Heart right ventricle (tissue), 16 donors: ENCODE results near the gene SUPT4H1. TPM values are rescaled to one million over a fixed set of nuclear protein-coding genes. Genes with fewer than 3 reads are reported as not detected.

ENCODE experiments used
- ATAC-seq, 8 donors: fragments of 200-7000 bp; cut with Tn5 transposase; one replicate each; pipeline ENCODE4 v1.9.1; 2020; ENCODE audit warnings: mild to moderate bottlenecking in 8 of 8, moderate library complexity in 8 of 8, moderate number of reproducible peaks in 1 of 8
- DNase-seq, 2 donors: peaks; one replicate each; pipeline ENCODE4 v3.0.0-alpha.2; 2020
- H3K27ac ChIP-seq, 10 donors: fragments of 200-600 bp; sonication (generic) in 2 of 10; one replicate each; pipeline versions ENCODE4 v1.5.0 to v1.8.0; 2020 to 2022; ENCODE audit warnings: mild to moderate bottlenecking in 3 of 10
- H3K27me3 ChIP-seq, 7 donors: fragments of 200-600 bp; one replicate each; pipeline ENCODE4 v1.8.0; 2021 to 2022; ENCODE audit warnings: mild to moderate bottlenecking in 2 of 7
- H3K36me3 ChIP-seq, 9 donors: fragments of 200-600 bp; sonication (generic) in 1 of 9; one replicate each; pipeline versions ENCODE4 v1.5.0 to v1.8.0; 2020 to 2022; ENCODE audit warnings: mild to moderate bottlenecking in 2 of 9
- H3K4me1 ChIP-seq, 9 donors: fragments of 200-600 bp; sonication (generic) in 1 of 9; one replicate each; pipeline versions ENCODE4 v1.5.0 to v1.8.0; 2020 to 2022; ENCODE audit warnings: mild to moderate bottlenecking in 4 of 9
- H3K4me3 ChIP-seq, 10 donors: fragments of 200-600 bp; sonication (generic) in 2 of 10; one replicate each; pipeline versions ENCODE4 v1.5.0 to v1.8.0; 2020 to 2022; ENCODE audit warnings: mild to moderate bottlenecking in 7 of 10, moderate library complexity in 2 of 10
- H3K9me3 ChIP-seq, 11 donors: fragments of 200-600 bp in 10 of 11; sonication (generic) in 2 of 11; one replicate each; pipeline versions ENCODE4 v1.5.0 to v1.8.0; 2013 to 2022; ENCODE audit warnings: mild to moderate bottlenecking in 2 of 11, control low read depth in 1 of 11, moderate library complexity in 1 of 11
- WGBS, 2 donors: extraction: QIAGEN DNeasy Blood & Tissue Kit; methylation state at CpG; one replicate each; pipeline ENCODE4 v1.1.7; 2013; ENCODE audit warnings: inconsistent platforms in 1 of 2; 5-methylcytosine and 5-hydroxymethylcytosine counted together
- intact Hi-C, 10 donors: fragments of 100-400 bp; cut with DNase I; formaldehyde crosslinking; loops; one replicate each; pipeline versions ENCODE4 v1.11.1 to v1.14.2; 2022
- polyA plus RNA-seq, 2 donors: library from polyadenylated mRNA; stranded (reverse); fragments of 200-250 nt; gene quantifications; one replicate each; pipeline ENCODE4 v1.2.3, GENCODE V29; 2013
- total RNA-seq, 10 donors: library from RNA; stranded (reverse); fragmentation: NEBNext Ultra II Directional in 3 of 10; extraction: Animal tissue kit (Norgen Biotek cat#: 25700) in 3 of 10; gene quantifications; one replicate each; pipeline versions ENCODE4 v1.2.1 to v1.2.4, GENCODE V29; 2021 to 2023
- TF ChIP-seq, protein P1 (sequence below), 9 donors: fragments of 200-600 bp; sonication (generic) in 2 of 9; IDR thresholded peaks; one replicate each; pipeline versions ENCODE4 v1.5.0 to v1.8.0; 2021 to 2022; ENCODE audit warnings: antibody characterized with exemption in 9 of 9, mild to moderate bottlenecking in 5 of 9, moderate library complexity in 1 of 9
- donor health status: Arrhythmogenic right ventricular cardiomyopathy.
- donor health status: ischemic (EF 13 %, LVEDD 7.1; RV severe dilation, severe dysfunction).
- donor health status: healthy with polysubstance abuse.
- donor health status: DM: no; HTN: yes; CAD: no.
- donor health status: DM: no; HTN: no; CAD: no.
- donor health status: ischemic (EF 25% LVEDD 6.9; RV normal size, moderate dysfunction).
- donor health status: ischemic (EF 25% LVEDD 5.7; RV mildly dilated, moderate dysfunction).
- donor health status: healthy.
- donor health status: DM: yes; HTN: yes; CAD: no.
- donor health status: Ischemic cardiomyopathy.
- donor health status: ischemic (EF 35%, LVEDD 5.7; RV mildly dilated, moderate dysfunction).
- donor health status: nonischemic (EF 11% LVEDD 7.7; RV severe dilation, severe dysfunction).
- donor health status: DM: yes; HTN: yes; CAD: no.
- donor health status: PGD.
- donor health status: ischemic (EF 29% LVEDD 5.4; RV normal size, mild dysfunction).
- donor health status: nonischemic (EF 23%, LVEDD 6.1; RV moderate dilation, normal function).

Gene SUPT4H1
- total and polyA plus RNA-seq, 12 donors = 38.0 to 95.0 (median 59.8) TPM

- Histone ChIP-seq H3K4me3 (no peak overlapping the region), H3K27ac (no peak overlapping the region), H3K27me3 (no peaks in the 10 kb centered on the region), H3K9me3 (no peaks in the 10 kb centered on the region), H3K36me3 (no peaks in the 10 kb centered on the region), H3K4me1 (peaks cover 0 to 5% (median 0%) of the 10 kb centered on the region in 9 donors)
- intact Hi-C loops = loop anchor here in 5 of 10 donors (5.0 to 10.0 kb wide), 4 partner anchors 102 to 134 kb away; partner anchors contain the start of gene RNF43 (in 1 of the 5)
- DNase-seq (no peak), ATAC-seq (no peak)
- WGBS, 2 donors = 51 to 55% methylated on average over 1 of the region's 1 CpG
- TF ChIP-seq, protein P1, sequence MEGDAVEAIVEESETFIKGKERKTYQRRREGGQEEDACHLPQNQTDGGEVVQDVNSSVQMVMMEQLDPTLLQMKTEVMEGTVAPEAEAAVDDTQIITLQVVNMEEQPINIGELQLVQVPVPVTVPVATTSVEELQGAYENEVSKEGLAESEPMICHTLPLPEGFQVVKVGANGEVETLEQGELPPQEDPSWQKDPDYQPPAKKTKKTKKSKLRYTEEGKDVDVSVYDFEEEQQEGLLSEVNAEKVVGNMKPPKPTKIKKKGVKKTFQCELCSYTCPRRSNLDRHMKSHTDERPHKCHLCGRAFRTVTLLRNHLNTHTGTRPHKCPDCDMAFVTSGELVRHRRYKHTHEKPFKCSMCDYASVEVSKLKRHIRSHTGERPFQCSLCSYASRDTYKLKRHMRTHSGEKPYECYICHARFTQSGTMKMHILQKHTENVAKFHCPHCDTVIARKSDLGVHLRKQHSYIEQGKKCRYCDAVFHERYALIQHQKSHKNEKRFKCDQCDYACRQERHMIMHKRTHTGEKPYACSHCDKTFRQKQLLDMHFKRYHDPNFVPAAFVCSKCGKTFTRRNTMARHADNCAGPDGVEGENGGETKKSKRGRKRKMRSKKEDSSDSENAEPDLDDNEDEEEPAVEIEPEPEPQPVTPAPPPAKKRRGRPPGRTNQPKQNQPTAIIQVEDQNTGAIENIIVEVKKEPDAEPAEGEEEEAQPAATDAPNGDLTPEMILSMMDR (IDR thresholded peaks at IDR 0.05) = no peak
These were observed 39.2 kb downstream of the SUPT4H1 start for GRCh38 chr17:58312829-58313228.

DNA sequence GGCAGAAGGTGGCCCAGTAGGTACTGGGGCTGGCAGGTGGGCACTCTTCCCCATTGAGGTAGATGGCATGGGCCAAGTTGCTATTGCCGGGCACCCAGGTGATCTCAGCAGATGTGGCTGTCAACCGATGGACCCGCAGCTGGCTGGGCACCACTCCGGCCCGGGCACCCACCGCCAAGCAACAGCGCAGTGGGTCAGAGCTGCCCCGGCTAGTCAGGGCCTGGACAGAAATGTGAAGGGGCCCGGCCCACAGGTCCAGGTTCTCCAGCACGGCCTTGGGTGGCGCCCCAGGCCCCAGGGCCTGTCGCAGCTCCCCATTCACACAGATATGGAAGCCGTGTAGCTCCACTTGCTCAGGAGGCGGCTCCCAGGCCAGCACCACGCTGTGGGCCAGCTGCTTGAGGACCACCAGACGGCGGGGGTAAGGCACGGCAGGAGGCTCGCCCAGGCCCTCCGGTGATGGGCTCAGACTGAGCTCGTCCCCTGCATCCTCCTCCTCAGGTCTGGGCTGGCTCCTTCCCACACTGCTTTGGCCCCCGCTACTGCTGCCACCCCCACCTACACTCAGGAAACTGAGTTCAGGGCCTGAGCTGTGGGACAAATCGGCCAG is 39.9 kb downstream of the SUPT4H1 start:
- WGBS, 2 donors = 83 to 84% methylated on average over 22 to 23 of the region's 23 CpGs
- H3K27ac ChIP-seq = no peak overlapping the region
- TF ChIP-seq, protein P1 (IDR thresholded peaks at IDR 0.05) = no peak
- no peaks in the 10 kb centered on the region for H3K9me3 ChIP-seq
- H3K36me3 ChIP-seq = no peaks in the 10 kb centered on the region
- no peak for DNase-seq
- no peaks in the 10 kb centered on the region for H3K4me1 ChIP-seq
- H3K4me3 ChIP-seq = no peak overlapping the region
- intact Hi-C loops = loop anchor here in 5 of 10 donors (5.0 to 10.0 kb wide), 4 partner anchors 103 to 135 kb away; partner anchors contain the start of gene RNF43 (in 1 of the 5)
- no peak for ATAC-seq
- H3K27me3 ChIP-seq = no peaks in the 10 kb centered on the region

DNA sequence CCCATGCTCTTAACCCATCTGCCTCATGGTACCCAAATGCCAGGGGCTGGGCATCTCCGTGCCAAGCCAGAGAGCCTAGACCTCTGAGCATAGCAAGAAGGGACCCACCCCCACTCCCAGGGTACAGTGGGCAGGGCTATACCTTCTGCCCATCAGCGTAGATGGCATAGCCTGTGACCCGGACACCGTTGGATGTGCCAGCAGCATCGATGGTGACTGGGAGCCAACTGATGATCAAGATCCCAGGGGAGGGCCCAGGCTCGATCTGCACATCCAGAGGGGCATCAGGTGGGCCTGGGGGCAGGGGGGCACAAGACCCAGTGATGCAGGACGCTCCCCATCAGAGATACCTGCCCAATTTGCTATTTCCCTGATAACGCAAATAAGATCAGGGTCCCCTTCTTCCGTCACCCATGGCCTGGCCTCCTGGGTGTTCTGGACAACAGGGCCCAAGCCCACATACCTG is 40.5 kb downstream of the SUPT4H1 start:
- WGBS, 2 donors = 91 to 93% methylated on average over 9 of the region's 9 CpGs
- no peaks in the 10 kb centered on the region for H3K4me1 ChIP-seq
- H3K4me3 ChIP-seq = no peak overlapping the region
- TF ChIP-seq, protein P1 (IDR thresholded peaks at IDR 0.05) = no peak
- no peaks in the 10 kb centered on the region for H3K9me3 ChIP-seq
- no peaks in the 10 kb centered on the region for H3K36me3 ChIP-seq
- intact Hi-C loops = loop anchor here in 5 of 10 donors (5.0 to 10.0 kb wide), 4 partner anchors 103 to 136 kb away; partner anchors contain the start of gene RNF43 (in 1 of the 5)
- H3K27ac ChIP-seq = no peak overlapping the region
- DNase-seq = no peak
- no peak for ATAC-seq
- H3K27me3 ChIP-seq = no peaks in the 10 kb centered on the region

DNA sequence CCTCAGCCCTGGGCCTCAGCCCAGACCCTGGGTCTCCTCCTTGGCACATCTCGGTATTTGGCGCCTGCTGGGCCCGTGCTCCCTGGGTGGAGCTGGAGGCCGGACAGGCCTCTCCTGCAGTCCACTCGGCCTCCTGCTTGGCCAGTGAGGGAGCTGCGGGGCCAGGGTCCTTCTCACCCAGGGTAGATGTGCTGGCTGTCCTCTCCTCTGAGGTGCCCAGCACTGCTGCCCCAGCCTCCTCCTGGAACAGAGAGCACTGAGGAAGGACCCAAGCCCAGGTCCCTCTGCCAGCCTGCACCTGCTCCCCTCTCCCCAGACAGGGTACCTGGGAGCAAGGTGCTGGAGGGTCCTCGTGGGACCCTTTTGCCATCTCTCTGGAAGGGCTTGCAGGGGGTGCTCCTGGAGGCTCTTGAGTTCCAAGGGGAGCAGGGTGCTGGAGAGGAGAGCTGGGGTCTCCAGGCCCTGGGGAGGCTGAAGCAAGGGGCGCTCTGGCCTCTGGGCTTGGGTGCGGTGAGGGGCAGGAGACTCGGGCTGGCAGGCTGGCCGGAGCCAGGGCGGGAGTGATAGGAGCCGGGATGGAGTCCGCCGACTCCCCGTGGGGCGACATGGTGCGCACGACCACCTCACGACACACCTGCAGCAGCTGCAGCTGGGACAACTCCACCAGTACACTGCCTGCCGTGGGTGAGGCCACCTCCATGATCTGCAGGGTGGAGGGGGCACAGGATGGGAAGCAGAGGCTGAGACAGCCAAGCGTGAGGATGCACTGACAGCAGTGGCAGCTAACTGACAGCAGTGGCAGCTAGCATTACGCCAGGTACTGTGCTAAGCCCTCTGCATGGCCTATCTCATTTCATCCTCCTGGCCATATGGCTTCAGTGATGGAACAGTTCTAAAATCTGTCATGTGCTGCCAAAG is 41.2 kb downstream of the SUPT4H1 start:
- Histone ChIP-seq H3K27me3 (no peaks in the 10 kb centered on the region), H3K4me1 (no peaks in the 10 kb centered on the region), H3K27ac (no peak overlapping the region), H3K9me3 (no peaks in the 10 kb centered on the region), H3K4me3 (no peak overlapping the region), H3K36me3 (no peaks in the 10 kb centered on the region)
- TF ChIP-seq, protein P1 (IDR thresholded peaks at IDR 0.05) = no peak
- 86 to 90% methylated on average over 23 of the region's 23 CpGs for WGBS, 2 donors
- DNase-seq (no peak), ATAC-seq (peak in 1 of 8 donors; percentile 7)
- intact Hi-C loops = loop anchor here in 5 of 10 donors (5.0 to 10.0 kb wide), 4 partner anchors 104 to 137 kb away; partner anchors contain the start of gene RNF43 (in 1 of the 5)
